GM12891 (cell line): ENCODE data around the gene PKP1.

Source experiments
- PAX5 ChIP-seq: IDR thresholded peaks from 2 replicates; pipeline ENCODE4 v1.6.1; 2011; ENCODE audit warnings: low read length, moderate library complexity, mild to moderate bottlenecking; ENCODE audit not compliant: insufficient read depth, severe bottlenecking
- POLR2A ChIP-seq: IDR thresholded peaks from 2 replicates; pipeline ENCODE4 v1.6.1; 2011; ENCODE audit warnings: low read depth, low read length, control low read depth
- POLR2AphosphoS5 ChIP-seq: IDR thresholded peaks from 2 replicates; pipeline ENCODE4 v1.6.1; 2011; ENCODE audit warnings: low read depth, low read length, control low read depth
- POU2F2 ChIP-seq: IDR thresholded peaks from 2 replicates; pipeline ENCODE4 v1.6.1; 2011; ENCODE audit warnings: low read depth, mild to moderate bottlenecking, control low read depth, low read length, moderate library complexity
- SPI1 ChIP-seq: IDR thresholded peaks from 2 replicates; pipeline ENCODE4 v1.6.1; 2011; ENCODE audit warnings: low read depth, low read length, control low read depth
- TAF1 ChIP-seq: IDR thresholded peaks from 2 replicates; pipeline ENCODE4 v1.6.1; 2011; ENCODE audit warnings: low read depth, low read length, control low read depth

DNA sequence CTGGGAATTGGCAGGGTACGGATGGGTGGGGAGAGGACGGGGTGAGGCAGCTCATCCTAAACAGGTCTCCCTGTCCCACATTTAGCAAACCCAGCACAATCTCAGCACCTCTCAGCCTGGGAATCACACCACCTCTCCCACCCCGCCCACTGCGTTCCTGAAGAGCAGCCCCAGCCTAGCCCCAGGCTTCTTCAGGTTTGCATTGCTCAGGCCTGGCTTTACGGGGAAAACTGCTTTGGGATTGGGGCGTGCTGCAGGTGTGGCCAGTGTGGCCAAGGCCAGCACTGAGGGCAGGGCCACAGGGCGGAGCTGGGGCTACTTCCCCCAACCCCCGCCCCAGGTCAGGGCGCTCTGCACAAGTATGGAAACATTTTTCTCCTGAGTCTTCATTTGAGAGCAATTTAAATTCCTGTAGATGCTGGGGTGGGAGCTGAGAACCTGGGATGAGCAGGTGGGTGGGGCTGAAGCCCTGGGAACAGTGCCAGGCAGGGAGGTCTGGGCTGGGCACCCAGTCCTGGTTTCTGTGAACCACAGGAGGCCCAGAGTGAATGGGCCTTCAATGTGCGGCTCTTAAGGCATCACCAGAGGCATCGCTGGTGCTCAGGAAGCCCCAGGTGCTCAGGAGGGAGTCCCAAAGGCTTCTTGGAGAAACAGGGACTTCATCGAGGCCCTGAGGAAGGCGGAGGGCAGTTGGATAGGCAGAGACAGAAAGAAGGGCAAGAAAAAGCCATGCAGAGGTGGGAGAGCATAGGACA, 70.1 kb downstream of the PKP1 start:
- TF ChIP-seq POLR2AphosphoS5 (no peak), POLR2A (no peak), TAF1 (no peak), PAX5 (no peak), SPI1 (no peak), POU2F2 (no peak)
